Anterior cingulate cortex (tissue), 58 donors: ENCODE data around the gene TBX5.
A peak's percentile ranks its signal among the peaks of the same experiment; 100 is the strongest.

Experiments used
- DNase-seq, 58 donors: peaks; one replicate each; lab custom pipeline; 2025; lab: John Stamatoyannopoulos, UW

The TBX5 gene

GRCh38 chr12:114334395-114334794 is 71.5 kb downstream of the TBX5 start:
- DNase-seq: no peak

GRCh38 chr12:114328292-114328691 is 77.7 kb downstream of the TBX5 start:
- no peak for DNase-seq

- DNase-seq: no peak
Observed at GRCh38 chr12:114327765-114328164, 78.2 kb downstream of the TBX5 start.

- DNase-seq: no peak
Observed at GRCh38 chr12:114321524-114321923, 84.4 kb downstream of the TBX5 start.

DNA sequence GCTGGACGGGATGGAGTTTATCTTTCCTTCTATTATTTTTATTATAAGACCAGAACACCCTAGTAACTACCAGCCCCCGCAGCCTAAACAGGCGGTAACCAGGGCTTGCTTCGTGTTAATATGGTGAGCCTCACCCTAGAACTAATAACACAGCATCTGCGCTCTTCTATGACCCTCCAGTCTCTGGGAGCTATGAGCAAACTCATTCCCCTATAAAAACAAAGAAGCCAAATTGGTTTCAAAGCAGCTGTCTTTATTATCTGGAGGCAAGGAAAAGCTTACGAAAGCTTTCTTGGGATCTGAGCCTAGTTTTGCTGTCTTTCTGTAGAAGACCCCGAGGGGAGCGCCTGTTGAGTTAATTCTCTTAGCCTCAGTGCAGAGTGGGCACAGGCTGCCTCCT is 85.0 kb downstream of the TBX5 start:
- no peak for DNase-seq

- no peak for DNase-seq
Observed at GRCh38 chr12:114320101-114320500, 85.8 kb downstream of the TBX5 start.

DNA sequence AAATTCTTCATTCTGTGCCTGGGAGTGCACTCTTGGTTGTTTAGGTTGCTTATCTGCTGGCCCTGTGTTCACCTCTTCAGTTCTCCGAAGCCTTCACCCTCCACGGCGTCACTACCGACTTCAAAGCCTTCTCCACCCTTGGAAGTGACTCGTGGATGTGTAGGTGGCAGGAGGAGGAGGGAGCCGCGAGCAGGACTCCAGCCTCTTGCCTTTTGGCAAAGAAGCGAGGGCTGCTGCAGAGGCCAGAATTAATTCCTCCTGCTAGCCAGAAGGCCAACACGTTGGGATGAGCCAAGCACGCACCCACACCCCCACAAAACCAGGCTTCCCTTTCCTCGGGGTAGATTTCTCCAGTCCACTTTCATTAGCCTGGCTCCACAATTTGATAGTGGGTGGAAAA is 86.5 kb downstream of the TBX5 start:
- DNase-seq: peak in 7 of 58 donors; percentile 0 to 12 (median 1)

- no peak for DNase-seq
Observed at GRCh38 chr12:114318984-114319383, 87.0 kb downstream of the TBX5 start.

GRCh38 chr12:114316076-114316475 is 89.9 kb downstream of the TBX5 start:
- no peak for DNase-seq

DNA sequence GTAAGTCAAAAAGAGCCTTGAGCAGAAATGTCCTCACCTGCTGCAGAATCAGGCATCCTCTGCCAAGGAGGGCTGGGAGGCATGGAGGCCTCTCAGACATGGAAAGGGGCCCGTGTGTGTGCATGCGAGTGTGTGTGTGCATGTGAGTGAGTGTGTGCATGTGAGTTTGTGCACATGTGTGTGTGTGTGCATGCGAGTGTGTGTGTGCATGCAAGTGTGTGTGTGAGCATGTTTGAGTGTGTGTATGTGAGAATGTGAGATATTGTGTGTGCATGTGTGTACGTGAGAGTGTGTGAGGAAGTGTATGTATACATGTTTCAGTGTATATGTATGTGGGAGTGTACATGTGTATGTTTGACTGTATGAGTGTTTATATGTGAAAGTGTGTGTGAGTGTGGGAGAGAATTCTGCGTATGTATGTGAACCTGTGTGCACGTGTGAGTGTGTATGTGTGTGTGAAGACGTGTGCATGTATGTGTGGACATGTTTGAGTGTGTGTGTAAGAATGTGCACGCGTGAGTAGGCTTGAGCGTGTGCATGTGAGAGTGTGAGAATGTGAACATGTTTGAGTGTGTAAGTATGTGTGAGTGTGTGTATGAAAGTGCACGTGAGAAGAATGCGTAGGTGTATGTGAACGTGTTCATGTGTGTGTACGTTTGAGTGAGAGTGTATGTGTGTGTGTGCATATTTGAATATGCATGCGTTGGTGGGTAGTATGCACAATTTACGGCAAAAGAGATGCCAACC is 90.8 kb downstream of the TBX5 start:
- DNase-seq: no peak

DNA sequence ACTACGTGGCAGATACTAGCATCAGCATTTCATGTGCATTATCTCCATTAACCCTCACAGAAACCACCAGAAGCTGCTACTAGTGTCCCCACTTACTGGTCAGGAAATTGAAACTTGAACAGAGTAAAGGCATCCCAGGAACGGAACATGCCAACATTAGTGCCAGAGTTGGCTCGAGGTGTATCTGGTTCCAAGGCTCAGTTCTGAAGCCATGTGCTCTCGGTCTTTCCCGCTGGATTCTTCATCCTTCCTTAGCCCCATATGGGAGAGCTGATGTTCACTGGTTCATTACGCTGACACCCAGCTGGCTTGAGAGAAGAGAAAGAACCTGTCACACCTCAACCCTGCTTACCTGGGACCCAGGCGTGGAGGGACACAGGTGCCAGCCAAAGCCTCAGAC is 91.5 kb downstream of the TBX5 start:
- no peak for DNase-seq

DNA sequence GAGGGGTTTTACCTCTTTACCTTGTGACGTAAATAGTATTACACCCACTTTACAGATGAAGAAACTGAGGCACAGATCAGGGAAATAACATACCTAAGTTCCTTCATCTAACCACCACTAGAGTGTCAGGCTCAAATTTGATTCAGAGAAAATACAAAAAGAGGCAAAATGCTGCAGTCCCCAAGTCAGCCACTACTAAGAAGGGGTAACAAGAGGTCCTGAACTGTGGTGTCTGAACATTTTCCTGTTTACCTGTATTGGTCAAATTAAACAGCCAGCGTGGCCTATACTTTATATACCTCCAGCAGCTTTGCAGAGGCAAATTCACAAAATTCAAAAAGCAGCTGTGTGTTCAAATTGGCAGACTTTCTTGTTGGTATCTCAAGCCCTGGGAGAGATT is 92.0 kb downstream of the TBX5 start:
- no peak for DNase-seq

DNA sequence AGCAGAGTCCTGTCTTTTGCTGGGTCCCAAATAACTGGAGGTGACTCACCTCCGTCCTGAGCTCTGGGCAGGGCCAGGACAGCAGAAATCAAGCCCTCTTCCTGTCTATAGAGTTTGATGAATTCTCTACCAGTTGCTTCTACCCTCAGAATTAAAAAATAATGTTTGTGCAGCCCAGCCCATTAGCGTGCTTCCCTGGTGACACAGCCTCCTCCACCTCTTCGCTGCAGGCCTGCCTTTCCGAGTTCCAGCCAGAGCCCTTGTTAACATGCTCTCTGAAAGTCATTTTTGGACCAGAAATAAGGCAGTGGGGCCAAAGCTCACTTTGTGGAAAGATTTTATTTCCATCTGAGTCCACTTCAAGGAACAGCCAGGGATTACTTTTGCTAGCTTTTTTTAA is 94.0 kb downstream of the TBX5 start:
- DNase-seq: peak in 24 of 58 donors; percentile 0 to 42 (median 8)

GRCh38 chr12:114306646-114307045 is 99.3 kb downstream of the TBX5 start:
- DNase-seq: no peak

GRCh38 chr12:114305446-114305845 is 100.5 kb downstream of the TBX5 start:
- DNase-seq: no peak
